GM19023 (cell line): ENCODE measurements around the gene SH3BP5.

ENCODE experiments used
- ATAC-seq: cut with Tn5 transposase; IDR thresholded peaks from one replicate; pipeline ENCODE4 v1.9.1; 2021; ENCODE audit warnings: mild to moderate bottlenecking, moderate library complexity; ENCODE audit not compliant: unreplicated experiment

The SH3BP5 gene

DNA sequence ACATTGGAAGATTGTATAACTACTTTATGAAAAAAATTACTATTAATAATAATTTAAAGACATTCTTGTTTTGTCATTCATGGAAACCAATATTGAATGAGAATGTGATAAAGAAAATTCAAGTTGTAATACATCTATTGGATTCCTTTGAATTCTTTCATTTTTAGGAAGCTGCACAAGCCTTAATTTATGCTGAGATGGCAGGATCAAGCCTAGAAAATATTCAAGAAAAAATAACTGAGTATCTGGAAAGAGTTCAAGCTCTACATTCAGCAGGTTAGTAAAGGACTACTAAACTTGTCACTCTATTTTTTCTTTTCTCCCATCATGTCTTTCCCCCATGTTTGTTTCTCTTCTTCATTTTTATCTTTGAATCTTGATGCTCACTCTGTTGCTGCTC, 120.4 kb downstream of the SH3BP5 start:
- ATAC-seq = no peak

DNA sequence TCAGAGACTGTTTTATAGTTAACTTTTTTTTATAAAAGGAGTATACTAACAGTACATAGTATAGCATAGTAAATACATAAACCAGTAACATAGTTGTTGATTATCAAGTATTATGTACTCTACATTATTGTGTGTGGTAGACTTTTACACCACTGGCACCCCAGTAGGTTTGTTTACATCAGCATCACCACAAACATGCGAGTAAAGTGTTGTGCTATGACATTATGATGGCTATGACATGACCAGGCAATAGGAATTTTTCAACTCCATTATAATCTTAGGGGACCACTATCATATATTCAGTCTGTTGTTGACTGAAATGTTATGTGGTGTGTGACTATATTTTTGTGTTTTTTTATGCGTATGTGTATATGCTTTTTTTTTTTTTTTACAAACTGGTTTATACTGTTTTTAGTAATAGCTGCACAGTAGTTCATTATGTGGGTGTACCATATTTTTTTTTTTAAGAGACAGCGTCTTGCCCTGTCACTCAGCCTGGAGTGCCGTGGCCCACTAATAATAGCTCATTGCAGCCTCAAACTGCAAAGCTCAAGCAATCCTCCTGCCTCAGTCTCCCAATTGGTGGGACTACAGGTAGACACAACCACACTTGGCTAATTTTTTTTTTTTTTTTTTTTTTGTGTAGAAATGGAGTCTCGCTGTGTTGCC, 124.4 kb downstream of the SH3BP5 start:
- ATAC-seq = no peak

DNA sequence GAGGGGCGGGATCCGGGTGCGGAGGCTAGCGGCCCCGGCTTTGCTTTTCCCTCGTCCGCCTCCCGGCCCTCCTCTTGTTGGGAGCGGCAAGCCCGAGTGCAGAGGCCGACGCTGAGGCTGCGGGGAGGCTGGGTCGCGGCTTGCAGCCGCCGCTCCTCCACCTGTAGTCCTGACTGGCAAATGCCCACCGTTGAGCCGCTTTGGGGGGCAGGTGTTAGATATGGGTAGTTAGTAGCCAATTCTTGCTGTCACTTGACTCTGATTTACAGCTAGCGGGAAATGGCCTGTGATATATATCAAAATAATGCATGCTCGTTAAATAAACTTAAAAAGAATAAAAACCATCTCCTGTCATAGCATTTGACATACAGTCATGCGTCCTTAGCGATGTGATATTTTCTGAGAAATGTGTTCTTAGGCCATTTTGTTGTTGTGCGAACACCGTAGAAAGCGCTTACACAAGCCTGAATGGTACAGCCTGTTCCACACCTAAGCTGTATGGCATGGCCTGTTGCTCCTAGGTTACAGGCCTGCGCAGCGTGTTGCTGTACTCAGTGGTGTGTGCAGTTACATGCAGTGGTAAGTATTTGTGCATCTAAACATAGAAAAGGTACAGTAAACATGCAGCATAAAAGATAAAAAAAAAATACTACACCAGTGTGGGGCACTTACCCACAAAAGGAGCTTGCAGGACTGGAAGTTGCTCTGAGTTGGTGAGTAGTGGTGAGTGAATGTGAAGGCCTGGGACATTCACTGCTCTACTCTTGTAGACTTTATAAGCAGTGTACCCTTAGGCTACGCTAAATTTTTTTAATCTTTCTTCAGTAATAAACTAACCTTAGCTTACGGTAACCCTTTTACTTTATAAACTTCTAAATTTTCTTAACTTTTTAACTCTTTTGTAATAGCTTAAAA, 125.5 kb downstream of the SH3BP5 start:
- ATAC-seq = peak; percentile 8

DNA sequence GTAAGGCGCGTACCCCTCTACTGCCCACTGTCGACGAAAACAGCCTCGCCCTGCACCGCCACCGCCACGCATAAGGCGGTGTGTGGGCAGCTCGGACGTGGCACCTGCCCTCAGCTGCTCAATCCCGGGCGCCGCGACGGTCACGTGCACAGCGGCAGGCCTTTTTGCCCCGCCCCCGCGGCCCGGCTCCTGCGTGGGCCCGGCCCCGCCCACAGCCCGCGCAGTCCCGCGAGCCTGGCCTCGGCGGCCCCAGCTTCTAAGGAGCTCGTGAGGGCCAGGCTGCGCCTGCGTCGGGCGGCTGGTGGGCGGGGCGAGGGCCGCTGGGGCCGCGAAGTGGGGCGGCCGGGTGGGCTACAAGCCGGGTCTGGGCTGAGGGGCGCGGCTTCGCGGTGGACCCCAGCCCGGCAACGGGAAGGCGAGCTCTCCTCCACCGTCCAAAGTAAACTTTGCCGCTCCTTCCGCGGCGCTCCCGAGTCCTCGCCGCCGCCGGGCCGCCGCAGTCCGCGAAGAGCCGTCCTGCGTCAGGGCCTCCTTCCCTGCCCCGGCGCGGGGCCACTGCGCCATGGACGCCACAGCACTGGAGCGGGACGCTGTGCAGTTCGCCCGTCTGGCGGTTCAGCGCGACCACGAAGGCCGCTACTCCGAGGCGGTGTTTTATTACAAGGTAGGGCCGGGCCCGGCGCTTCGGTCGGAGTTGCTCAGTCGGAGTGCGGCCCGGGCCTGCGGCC, 126.3 kb downstream of the SH3BP5 start, which contains the start of gene CAPN7:
Gene CAPN7 (plus strand): TSS at position 313 of the 728 bp plus-strand sequence. CDS start 250 bp downstream, at position 563.
- ATAC-seq = peak; percentile 92

DNA sequence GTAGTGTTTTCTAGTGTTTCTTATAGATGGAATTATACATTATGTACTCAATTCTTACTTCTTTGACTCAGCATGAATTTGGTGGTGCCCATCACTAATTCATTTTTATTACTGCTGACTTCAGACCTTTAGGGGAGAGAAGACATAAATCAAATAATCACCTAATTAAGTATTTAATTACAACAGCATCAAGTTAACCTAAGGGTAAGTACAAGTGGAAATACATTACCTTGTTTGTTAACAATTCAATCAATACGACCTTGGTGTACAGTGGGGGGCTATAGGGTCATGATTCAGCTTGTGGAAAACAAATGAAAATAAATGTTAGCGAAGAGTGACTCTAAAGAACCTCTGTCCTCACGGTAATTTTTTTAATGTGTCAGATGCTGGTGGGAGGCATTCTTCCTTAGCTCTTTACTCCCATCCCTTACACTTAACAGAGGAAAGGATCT, 126.9 kb downstream of the SH3BP5 start:
- no peak for ATAC-seq
